IMR-90 (cell line): ENCODE measurements around the gene PRKN.

Experiments
- CEBPB ChIP-seq: IDR thresholded peaks from 2 replicates; pipeline ENCODE4 v1.6.1; 2012; ENCODE audit warnings: low read depth, low read length, improper control_type of control experiment
- CHD1 ChIP-seq: IDR thresholded peaks from 2 replicates; pipeline ENCODE4 v1.6.1; 2012; ENCODE audit warnings: low read depth, low read length, improper control_type of control experiment
- CTCF ChIP-seq: conservative IDR thresholded peaks from 2 replicates; pipeline ENCODE4 v1.5.1; 2012; ENCODE audit warnings: mild to moderate bottlenecking, low read depth, low read length, improper control_type of control experiment
- ELK1 ChIP-seq: fragments of 150-350 bp; IDR thresholded peaks from 2 replicates; pipeline ENCODE4 v1.6.1; 2016; ENCODE audit warnings: low read depth, mild to moderate bottlenecking, low read length, moderate library complexity, borderline replicate concordance
- MAFK ChIP-seq: IDR thresholded peaks from 2 replicates; pipeline ENCODE4 v1.6.1; 2012; ENCODE audit warnings: low read depth, low read length, improper control_type of control experiment
- MAZ ChIP-seq: IDR thresholded peaks from 2 replicates; pipeline ENCODE4 v1.6.1; 2012; ENCODE audit warnings: low read depth, mild to moderate bottlenecking, low read length, improper control_type of control experiment, moderate library complexity, borderline replicate concordance
- MXI1 ChIP-seq: IDR thresholded peaks from 2 replicates; pipeline ENCODE4 v1.6.1; 2012; ENCODE audit warnings: low read depth, mild to moderate bottlenecking, low read length, moderate library complexity, borderline replicate concordance
- NFE2L2 ChIP-seq: fragments of 150-350 bp; IDR thresholded peaks from 2 replicates; pipeline ENCODE4 v1.6.1; 2016; ENCODE audit warnings: low read depth, mild to moderate bottlenecking, low read length
- POLR2A ChIP-seq: IDR thresholded peaks from 2 replicates; pipeline ENCODE4 v1.6.1; 2012; ENCODE audit warnings: mild to moderate bottlenecking, low read depth, low read length
- RAD21 ChIP-seq: IDR thresholded peaks from 2 replicates; pipeline ENCODE4 v1.6.1; 2012; ENCODE audit warnings: low read length, improper control_type of control experiment
- RCOR1 ChIP-seq: IDR thresholded peaks from 2 replicates; pipeline ENCODE4 v1.6.1; 2012; ENCODE audit warnings: mild to moderate bottlenecking, low read length, improper control_type of control experiment; ENCODE audit not compliant: insufficient replicate concordance
- USF2 ChIP-seq: fragments of 150-350 bp; IDR thresholded peaks from 2 replicates; pipeline ENCODE4 v1.6.1; 2017; ENCODE audit warnings: mild to moderate bottlenecking, antibody characterized with exemption, low read length, low read depth

GRCh38 chr6:162481320-162481719 is 246.2 kb downstream of the PRKN start:
- TF ChIP-seq CTCF (no peak), NFE2L2 (no peak), USF2 (no peak), RCOR1 (no peak), POLR2A (no peak), MAZ (no peak), CHD1 (no peak), MAFK (no peak), RAD21 (no peak), MXI1 (no peak), ELK1 (no peak), CEBPB (no peak)
